ENCODE data around the gene ZNHIT2.

- TF ChIP-seq REST (IDR thresholded peaks at IDR 0.05; ENCODE audit: insufficient read depth in 1 of 2, low read depth in 2 of 2, low read length in 1 of 2) (no peak), CTCF (IDR thresholded peaks at IDR 0.05) (no peak), POLR2AphosphoS5 (IDR thresholded peaks at IDR 0.05; ENCODE audit: low read depth, low read length) (peak; percentile 37; the same call in 1 of the 2 replicates), SIN3A (IDR thresholded peaks at IDR 0.05; ENCODE audit: borderline replicate concordance, insufficient read depth, low read depth, low read length) (no peak)
Measured at GRCh38 chr11:65150509-65151299, 33.2 kb upstream of the ZNHIT2 start.

Data from Panc1 (cell line).